ENCODE measurements around the gene DDX1.

GRCh38 chr2:15666861-15667808, 75.5 kb downstream of the DDX1 start:
- TF ChIP-seq POLR2A (IDR thresholded peaks at IDR 0.05) (no peak), CTCF (IDR thresholded peaks at IDR 0.05) (no peak)

Data from uterus (tissue), 2 donors.